Measurements from ENCODE around the gene YIPF4. TPM values are rescaled to one million over a fixed set of nuclear protein-coding genes. Genes with fewer than 3 reads are reported as not detected.
"Not testable (repeated sequence)": the region's sequence is repeated elsewhere in the genome, so short reads cannot be mapped to it uniquely, and the experiment has no call there.

YIPF4 gene
- total and polyA plus RNA-seq, 2 donors = 17.2 to 46.2 TPM

GRCh38 chr2:32363597-32363996 lies 85.9 kb downstream of the YIPF4 start:
- DNase-seq (ENCODE audit: extremely low spot score) = no peak
- peaks cover 3% of the 10 kb centered on the region for H3K36me3 ChIP-seq (ENCODE audit: insufficient read depth)
- 66% methylated on average over 2 of the region's 2 CpGs for WGBS
- H3K4me1 ChIP-seq (ENCODE audit: insufficient read depth) = peaks cover 1% of the 10 kb centered on the region
- H3K4me3 ChIP-seq (ENCODE audit: low read depth, low read length) = no peak overlapping the region
- no peak overlapping the region for H3K27ac ChIP-seq (ENCODE audit: low read depth)

- not testable (repeated sequence) for H3K4me3 ChIP-seq (ENCODE audit: low read depth, low read length); H3K27ac ChIP-seq (ENCODE audit: low read depth); DNase-seq (ENCODE audit: extremely low spot score); H3K36me3 ChIP-seq (ENCODE audit: insufficient read depth); H3K4me1 ChIP-seq (ENCODE audit: insufficient read depth)
- 90% methylated on average over 9 of the region's 9 CpGs for WGBS
These were observed 86.6 kb downstream of the YIPF4 start for GRCh38 chr2:32364290-32364689.

GRCh38 chr2:32365679-32366078 lies 88.0 kb downstream of the YIPF4 start:
- WGBS = 95% methylated on average over 3 of the region's 3 CpGs
- not testable (repeated sequence) for H3K4me3 ChIP-seq (ENCODE audit: low read depth, low read length); H3K4me1 ChIP-seq (ENCODE audit: insufficient read depth); H3K27ac ChIP-seq (ENCODE audit: low read depth); H3K36me3 ChIP-seq (ENCODE audit: insufficient read depth); DNase-seq (ENCODE audit: extremely low spot score)

Other genes with a start within 250 kb of the YIPF4 start
- 59.8 TPM for gene DPY30, start 238.1 kb upstream of the YIPF4 start, total RNA-seq
- 77.1 TPM for gene DPY30, start 238.1 kb upstream of the YIPF4 start, polyA plus RNA-seq
- 50.2 TPM for gene SPAST, start 214.3 kb upstream of the YIPF4 start, total RNA-seq
- gene SPAST, start 214.3 kb upstream of the YIPF4 start, polyA plus RNA-seq = 6.8 TPM
- gene SLC30A6, start 112.0 kb upstream of the YIPF4 start, total RNA-seq = 49.0 TPM
- 10.0 TPM for gene SLC30A6, start 112.0 kb upstream of the YIPF4 start, polyA plus RNA-seq
- 1.7 TPM for gene NLRC4, start 13.0 kb upstream of the YIPF4 start, total RNA-seq
- gene NLRC4, start 13.0 kb upstream of the YIPF4 start, polyA plus RNA-seq = 0.67 TPM
- gene BIRC6, start 79.1 kb downstream of the YIPF4 start, total RNA-seq = 318 TPM
- gene BIRC6, start 79.1 kb downstream of the YIPF4 start, polyA plus RNA-seq = 26.7 TPM

Measured in urinary bladder (tissue), 4 donors.